HG02885 (cell line): Measurements from ENCODE around the gene GPC5.
"Not testable (repeated sequence)": the region's sequence is repeated elsewhere in the genome, so short reads cannot be mapped to it uniquely, and the experiment has no call there.

ENCODE experiments used
- ATAC-seq: cut with Tn5 transposase; IDR thresholded peaks from one replicate; pipeline ENCODE4 v1.9.1; 2021; ENCODE audit warnings: mild to moderate bottlenecking; ENCODE audit not compliant: unreplicated experiment, poor library complexity

Gene GPC5

GRCh38 chr13:92833071-92833470 is 1434.7 kb downstream of the GPC5 start:
- ATAC-seq, result no peak

GRCh38 chr13:92836171-92836570 is 1437.8 kb downstream of the GPC5 start:
- no peak for ATAC-seq

GRCh38 chr13:92838786-92839185 is 1440.4 kb downstream of the GPC5 start:
- peak; percentile 59 for ATAC-seq

- ATAC-seq, result no peak
Observed at GRCh38 chr13:92842145-92842544, 1443.7 kb downstream of the GPC5 start.

- ATAC-seq, result no peak
Observed at GRCh38 chr13:92843549-92843948, 1445.1 kb downstream of the GPC5 start.

DNA sequence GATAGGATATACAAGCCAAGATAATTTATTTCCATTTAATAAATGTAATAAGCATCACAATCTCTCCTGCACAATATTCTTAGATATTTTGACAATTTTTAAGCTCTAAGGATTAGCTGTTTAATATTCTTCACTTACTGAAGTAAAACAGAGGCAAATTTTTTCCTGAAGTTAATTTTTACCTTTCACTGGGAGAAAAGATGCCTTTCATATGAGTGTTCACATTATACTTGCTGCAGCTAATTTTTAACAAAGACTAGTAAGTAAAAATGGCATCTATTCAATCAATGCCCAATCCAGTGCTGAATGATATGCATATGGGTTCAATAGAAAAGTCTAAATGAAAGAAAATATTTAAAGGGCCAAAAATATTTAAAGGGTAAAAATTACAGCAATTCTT is 1451.0 kb downstream of the GPC5 start:
- no peak for ATAC-seq

GRCh38 chr13:92864584-92865284 is 1466.3 kb downstream of the GPC5 start:
- no peak for ATAC-seq

GRCh38 chr13:92873029-92873428 is 1474.6 kb downstream of the GPC5 start:
- ATAC-seq, result no peak

GRCh38 chr13:92886535-92887077 is 1488.2 kb downstream of the GPC5 start:
- no peak for ATAC-seq

GRCh38 chr13:92894447-92894846 is 1496.0 kb downstream of the GPC5 start:
- no peak for ATAC-seq

GRCh38 chr13:92896842-92897241 is 1498.4 kb downstream of the GPC5 start:
- no peak for ATAC-seq

DNA sequence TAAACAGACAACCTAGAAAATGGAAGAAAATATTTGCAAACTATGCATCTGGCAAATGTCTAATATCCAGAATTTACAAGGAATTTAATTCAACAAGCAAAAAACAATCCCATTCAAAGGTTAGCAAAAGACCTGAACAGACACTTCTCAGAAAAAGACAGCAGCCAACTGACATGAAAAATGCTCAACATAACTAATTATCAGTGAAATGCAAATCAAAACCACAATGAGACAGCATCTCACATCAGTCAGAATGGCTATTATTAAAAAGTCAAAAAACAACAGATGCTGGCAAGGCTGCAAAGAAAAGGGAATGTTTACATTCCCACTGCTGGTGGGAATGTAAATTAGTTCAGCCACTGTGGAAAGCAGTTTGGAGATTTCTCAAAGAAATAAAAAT is 1500.5 kb downstream of the GPC5 start:
- not testable (repeated sequence) for ATAC-seq

- ATAC-seq, result no peak
Observed at GRCh38 chr13:92900446-92900845, 1502.0 kb downstream of the GPC5 start.

DNA sequence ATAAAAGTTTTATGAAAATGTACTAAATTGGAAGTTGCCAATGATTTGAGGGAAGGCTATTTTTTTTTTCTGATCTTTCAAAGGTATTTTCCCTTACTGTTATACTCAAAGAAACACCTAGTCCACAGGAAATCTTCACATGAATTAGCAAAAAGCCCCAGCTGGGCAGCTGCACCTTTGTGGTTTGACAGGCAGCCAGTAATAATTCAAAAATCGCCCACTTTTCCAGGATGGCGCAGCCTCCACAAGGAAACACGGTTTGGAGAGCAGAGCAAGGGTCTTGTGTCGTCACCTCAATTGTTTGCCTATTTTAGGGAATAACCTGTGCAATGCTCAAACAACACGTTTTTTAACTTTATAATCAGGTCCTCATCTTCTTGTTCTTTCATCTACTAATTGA is 1503.3 kb downstream of the GPC5 start:
- no peak for ATAC-seq

DNA sequence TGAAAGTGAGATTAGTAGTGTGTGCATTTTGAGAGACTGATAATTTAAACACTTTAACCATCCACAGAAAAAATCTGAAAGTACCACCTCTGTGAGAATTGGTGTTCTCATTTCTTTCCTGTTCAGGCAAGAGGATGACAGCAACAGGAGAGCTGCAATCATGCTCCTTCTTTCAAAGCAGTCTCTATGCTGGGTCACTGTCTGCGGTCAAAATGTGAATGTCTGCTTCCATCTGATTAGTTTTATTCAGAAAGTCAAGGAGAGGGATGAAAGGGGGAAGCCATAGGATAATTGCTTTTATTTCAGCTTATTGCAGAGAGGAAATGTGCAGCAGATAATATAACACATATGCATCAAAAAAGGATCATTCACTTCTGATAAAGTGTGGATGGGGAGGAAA is 1514.2 kb downstream of the GPC5 start:
- no peak for ATAC-seq

DNA sequence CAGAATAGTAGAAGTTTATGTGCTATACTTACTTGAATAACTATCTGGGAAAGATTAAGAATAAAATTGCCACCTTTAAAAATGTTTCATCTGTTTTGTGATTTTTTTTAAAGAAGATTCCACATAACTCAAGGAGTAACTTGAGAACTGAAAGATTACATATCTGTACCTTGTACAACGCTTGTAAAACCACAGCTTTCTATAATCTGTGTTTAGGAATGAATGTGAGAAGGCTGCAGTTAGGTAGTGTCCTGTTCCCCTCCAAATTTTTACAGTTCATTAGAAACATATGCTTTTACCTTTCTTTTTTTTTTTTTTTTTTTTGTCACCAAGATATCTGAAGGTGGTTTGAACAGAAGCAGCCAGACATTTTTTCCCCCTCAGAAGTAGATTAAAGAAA is 1515.4 kb downstream of the GPC5 start:
- no peak for ATAC-seq
